Caco-2 (cell line): ENCODE data around the gene ADAMTSL2. TPM values are rescaled to one million over a fixed set of nuclear protein-coding genes. Genes with fewer than 3 reads are reported as not detected.

Source experiments
- BruUV-seq: library from RNA; stranded (reverse); fragments of 400-500 nt; replicated peaks from 2 replicates; lab custom pipeline; 2021; lab: Mats Ljungman, UMichigan
- CTCF ChIA-PET: fragments of 300-600 bp; sonication (Branson Sonifier 250); formaldehyde crosslinking; loops from one replicate; lab custom pipeline; 2022; ENCODE audit warnings: antibody characterized with exemption; lab: Charles Lee
- POLR2A ChIA-PET: fragments of 300-600 bp; sonication (Branson Sonifier 250); formaldehyde crosslinking; loops from one replicate; lab custom pipeline; 2022; ENCODE audit warnings: antibody characterized with exemption; lab: Charles Lee
- DNase-seq, 2 experiments: peaks; one replicate each; pipeline versions ENCODE4 v3.0.0 to v3.0.0-alpha.2; 2020 to 2022
- H3K27me3 ChIP-seq: replicated peaks from 2 replicates; pipeline ENCODE4 v1.6.0; 2011; ENCODE audit warnings: low read length; ENCODE audit not compliant: control insufficient read depth, insufficient read depth
- H3K36me3 ChIP-seq: 2 replicates; pipeline ENCODE4 v1.5.1; 2011; ENCODE audit warnings: low read length; ENCODE audit not compliant: control insufficient read depth, insufficient read depth
- H3K4me1 ChIP-seq: fragments of 250-450 bp; sonication (Bioruptor Pico); 2 replicates; pipeline ENCODE4 v1.5.1; 2020; ENCODE audit warnings: mild to moderate bottlenecking
- H3K4me3 ChIP-seq: 2 replicates; pipeline ENCODE4 v1.5.1; 2011; ENCODE audit warnings: low read depth, mild to moderate bottlenecking, control low read depth, low read length
- H3K9me3 ChIP-seq: fragments of 250-450 bp; sonication (Bioruptor Pico); 2 replicates; pipeline ENCODE4 v1.5.1; 2020; ENCODE audit warnings: mild to moderate bottlenecking, moderate library complexity
- H3K27ac Mint-ChIP-seq: one replicate; pipeline ENCODE4 v1.8.0; 2022; ENCODE audit warnings: mixed read lengths; ENCODE audit not compliant: unreplicated experiment
- H3K27me3 Mint-ChIP-seq: one replicate; pipeline ENCODE4 v1.8.0; 2022; ENCODE audit warnings: mixed read lengths; ENCODE audit not compliant: insufficient read depth, unreplicated experiment
- H3K36me3 Mint-ChIP-seq: one replicate; pipeline ENCODE4 v1.8.0; 2022; ENCODE audit warnings: mild to moderate bottlenecking, mixed read lengths; ENCODE audit not compliant: insufficient read depth, unreplicated experiment
- H3K4me1 Mint-ChIP-seq: one replicate; pipeline ENCODE4 v1.8.0; 2022; ENCODE audit warnings: low read depth, mixed read lengths; ENCODE audit not compliant: unreplicated experiment
- H3K4me3 Mint-ChIP-seq: one replicate; pipeline ENCODE4 v1.8.0; 2022; ENCODE audit warnings: mild to moderate bottlenecking, moderate library complexity, mixed read lengths; ENCODE audit not compliant: unreplicated experiment
- H3K9me3 Mint-ChIP-seq: one replicate; pipeline ENCODE4 v1.8.0; 2022; ENCODE audit warnings: mixed read lengths; ENCODE audit not compliant: unreplicated experiment
- CTCF ChIP-seq, 2 experiments: fragments of 200-600 bp in 1 of 2; IDR thresholded peaks; 1 replicate in 1 of 2; 2 replicates in 1 of 2; pipeline versions ENCODE4 v1.5.1 to v1.8.0; 2011 to 2022; ENCODE audit warnings: antibody characterized with exemption in 1 of 2, control low read depth in 1 of 2, inconsistent platforms in 1 of 2, low read depth in 1 of 2, low read length in 1 of 2, mild to moderate bottlenecking in 1 of 2, moderate library complexity in 1 of 2; ENCODE audit not compliant: insufficient read depth in 1 of 2, severe bottlenecking in 1 of 2, unreplicated experiment in 1 of 2
- intact Hi-C: fragments of 100-400 bp; cut with micrococcal nuclease; formaldehyde crosslinking; loops from one replicate; pipeline ENCODE4 v1.10.0; 2022; ENCODE audit not compliant: unreplicated experiment
- total RNA-seq: library from RNA; stranded (reverse); gene quantifications from 2 replicates; pipeline ENCODE4 v1.2.3, GENCODE V29; 2022

The ADAMTSL2 gene
- total RNA-seq, 1 experiment from 2014 or later = 0.68 TPM

- H3K4me1 Mint-ChIP-seq = no peaks in the 10 kb centered on the region
- no peak for DNase-seq
- ChIA-PET POLR2A (no interaction called here), CTCF (no interaction called here)
- no peaks in the 10 kb centered on the region for H3K36me3 ChIP-seq
- H3K27me3 Mint-ChIP-seq = peaks cover 20% of the 10 kb centered on the region
- intact Hi-C loops = no loop called here
- no peak overlapping the region for H3K27ac Mint-ChIP-seq
- H3K4me3 ChIP-seq = no peak overlapping the region
- H3K9me3 Mint-ChIP-seq = no peaks in the 10 kb centered on the region
- H3K4me1 ChIP-seq = no peaks in the 10 kb centered on the region
- no TSS peak for BruUV-seq
- no peaks in the 10 kb centered on the region; the same call in 1 of the 2 replicates for H3K27me3 ChIP-seq
- no peak for TF ChIP-seq CTCF (IDR thresholded peaks at IDR 0.05; ENCODE audit: insufficient read depth in 1 of 2, low read depth in 1 of 2, low read length in 1 of 2, severe bottlenecking in 1 of 2, unreplicated experiment in 1 of 2)
- no peaks in the 10 kb centered on the region for H3K36me3 Mint-ChIP-seq
- H3K9me3 ChIP-seq = no peaks in the 10 kb centered on the region
- H3K4me3 Mint-ChIP-seq = no peak overlapping the region
These were observed 81.2 kb downstream of the ADAMTSL2 start for GRCh38 chr9:133615606-133616188.

- Histone ChIP-seq H3K9me3 (no peaks in the 10 kb centered on the region), H3K4me1 (no peaks in the 10 kb centered on the region), H3K4me3 (no peak overlapping the region), H3K36me3 (no peaks in the 10 kb centered on the region), H3K27me3 (no peaks in the 10 kb centered on the region; the same call in 1 of the 2 replicates)
- DNase-seq = no peak
- POLR2A ChIA-PET = no interaction called here
- no peaks in the 10 kb centered on the region for H3K4me1 Mint-ChIP-seq
- no TSS peak for BruUV-seq
- no peak overlapping the region for H3K27ac Mint-ChIP-seq
- peaks cover 20% of the 10 kb centered on the region for H3K27me3 Mint-ChIP-seq
- CTCF ChIA-PET = no interaction called here
- no peak overlapping the region for H3K4me3 Mint-ChIP-seq
- intact Hi-C loops = no loop called here
- no peaks in the 10 kb centered on the region for H3K9me3 Mint-ChIP-seq
- H3K36me3 Mint-ChIP-seq = no peaks in the 10 kb centered on the region
- TF ChIP-seq CTCF (IDR thresholded peaks at IDR 0.05; ENCODE audit: insufficient read depth in 1 of 2, low read depth in 1 of 2, low read length in 1 of 2, severe bottlenecking in 1 of 2, unreplicated experiment in 1 of 2) = no peak
These were observed 82.3 kb downstream of the ADAMTSL2 start for GRCh38 chr9:133616643-133617405.

GRCh38 chr9:133618726-133619125 lies 84.2 kb downstream of the ADAMTSL2 start:
- CTCF ChIA-PET = no interaction called here

More at GRCh38 chr9:133618726-133619125, 84.2 kb downstream of the ADAMTSL2 start:
- H3K9me3 ChIP-seq = no peaks in the 10 kb centered on the region
- no peak overlapping the region for H3K27ac Mint-ChIP-seq
- POLR2A ChIA-PET = interaction anchor here (0.6 kb wide), 1 partner anchor 285 kb away, joined by 3 read pairs; no protein-coding TSS in a partner anchor
- BruUV-seq = no TSS peak
- H3K4me1 ChIP-seq = no peaks in the 10 kb centered on the region
- no peak for TF ChIP-seq CTCF (IDR thresholded peaks at IDR 0.05; ENCODE audit: insufficient read depth in 1 of 2, low read depth in 1 of 2, low read length in 1 of 2, severe bottlenecking in 1 of 2, unreplicated experiment in 1 of 2)
- no peak overlapping the region for H3K4me3 ChIP-seq
- no peaks in the 10 kb centered on the region; the same call in 1 of the 2 replicates for H3K27me3 ChIP-seq
- H3K4me3 Mint-ChIP-seq = no peak overlapping the region
- no peaks in the 10 kb centered on the region for H3K36me3 ChIP-seq
- H3K4me1 Mint-ChIP-seq = no peaks in the 10 kb centered on the region
- DNase-seq = no peak
- intact Hi-C loops = no loop called here
- peaks cover 25% of the 10 kb centered on the region for H3K27me3 Mint-ChIP-seq
- no peaks in the 10 kb centered on the region for H3K36me3 Mint-ChIP-seq
- no peaks in the 10 kb centered on the region for H3K9me3 Mint-ChIP-seq
